ENCODE results near the gene FZD4.
"Not testable (repeated sequence)": the region's sequence is repeated elsewhere in the genome, so short reads cannot be mapped to it uniquely, and the experiment has no call there.

Gene FZD4

GRCh38 chr11:86938203-86938899, 16.8 kb downstream of the FZD4 start:
- no peak for DNase-seq (ENCODE audit: low read depth)

GRCh38 chr11:86937193-86937806, 17.9 kb downstream of the FZD4 start:
- not testable (repeated sequence) for DNase-seq (ENCODE audit: low read depth)

DNA sequence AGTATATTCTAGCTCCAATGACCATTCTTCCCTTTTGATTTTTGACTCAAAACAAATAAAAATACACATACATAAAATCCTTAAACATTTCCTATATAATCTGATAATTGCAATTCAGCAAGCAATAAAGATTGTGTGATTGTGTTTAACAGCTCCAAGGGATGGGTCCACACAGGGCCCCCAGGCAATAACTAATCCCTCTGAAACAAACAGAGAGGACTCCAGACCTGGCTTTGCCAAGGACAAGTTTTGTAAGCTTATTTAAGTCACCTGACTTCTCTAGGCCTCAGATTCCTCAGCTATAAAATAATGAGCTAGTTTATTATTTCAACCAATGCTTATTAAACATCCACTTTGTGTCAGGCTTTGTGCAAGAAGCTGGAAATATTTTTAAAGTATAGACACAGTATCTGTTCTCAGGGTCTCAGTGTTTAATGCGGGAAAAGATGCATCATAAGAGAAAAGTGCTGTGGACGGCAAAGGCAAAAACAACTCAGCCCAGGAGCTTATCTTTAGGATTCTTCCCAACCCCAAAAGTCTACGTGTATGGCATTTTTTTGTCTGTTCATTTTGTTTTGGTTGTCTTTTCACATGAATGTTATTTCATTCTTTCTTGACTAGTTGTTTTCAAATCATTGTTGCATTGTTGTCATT, 20.1 kb downstream of the FZD4 start:
- DNase-seq (ENCODE audit: low read depth) = no peak

DNA sequence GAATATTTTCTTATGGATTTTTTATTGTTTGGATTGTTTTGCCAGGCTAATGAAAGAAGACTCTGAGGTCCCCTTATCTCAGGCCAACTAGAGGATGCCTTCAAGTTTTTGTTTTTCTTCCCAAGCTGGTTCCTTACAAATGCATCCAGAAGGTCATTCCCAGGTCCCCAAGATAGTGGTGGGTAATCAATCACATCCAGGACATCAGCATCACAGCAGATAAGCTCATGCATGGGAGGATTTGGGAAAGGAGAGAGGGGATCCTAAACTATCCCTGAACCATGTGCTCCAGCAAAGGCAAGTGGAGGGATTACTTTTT, 20.7 kb downstream of the FZD4 start:
- no peak for DNase-seq (ENCODE audit: low read depth)

DNA sequence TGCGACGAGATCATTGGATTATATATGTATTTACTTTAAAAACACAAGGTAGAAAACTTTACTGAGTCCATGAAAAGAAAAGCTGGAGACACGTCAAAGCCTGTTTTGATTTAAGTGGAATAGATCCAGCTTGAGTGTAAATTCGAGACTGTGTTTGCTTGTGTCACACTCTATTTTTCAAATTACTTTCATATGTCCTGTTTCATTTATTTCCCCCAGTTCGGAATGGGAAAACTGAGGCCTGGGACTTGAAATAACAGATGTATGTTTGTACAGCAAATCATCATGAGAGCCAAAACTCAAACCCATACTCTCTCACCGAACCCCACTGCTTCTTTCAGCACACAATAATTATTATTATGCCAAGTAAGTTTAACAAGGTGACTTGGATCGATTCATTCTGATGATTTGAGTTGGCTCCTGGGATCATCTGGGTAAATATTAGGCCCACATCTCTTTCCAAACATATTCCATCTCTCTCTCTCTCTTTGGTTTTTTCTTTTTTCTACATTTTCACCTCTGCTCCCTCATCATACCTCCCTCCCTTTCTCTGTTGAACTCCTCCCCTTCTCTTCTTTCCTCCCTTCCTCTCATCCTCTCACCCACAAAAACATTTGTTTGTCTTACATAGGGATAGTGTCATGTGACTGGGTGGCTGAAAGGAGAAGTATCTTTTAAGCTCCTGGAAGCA, 21.2 kb downstream of the FZD4 start:
- DNase-seq (ENCODE audit: low read depth) = no peak

GRCh38 chr11:86932924-86933875, 22.0 kb downstream of the FZD4 start:
- DNase-seq (ENCODE audit: low read depth) = no peak

GRCh38 chr11:86932259-86932585, 23.0 kb downstream of the FZD4 start:
- DNase-seq (ENCODE audit: low read depth) = no peak

- DNase-seq (ENCODE audit: low read depth) = no peak
Observed at GRCh38 chr11:86931548-86932258, 23.5 kb downstream of the FZD4 start.

DNA sequence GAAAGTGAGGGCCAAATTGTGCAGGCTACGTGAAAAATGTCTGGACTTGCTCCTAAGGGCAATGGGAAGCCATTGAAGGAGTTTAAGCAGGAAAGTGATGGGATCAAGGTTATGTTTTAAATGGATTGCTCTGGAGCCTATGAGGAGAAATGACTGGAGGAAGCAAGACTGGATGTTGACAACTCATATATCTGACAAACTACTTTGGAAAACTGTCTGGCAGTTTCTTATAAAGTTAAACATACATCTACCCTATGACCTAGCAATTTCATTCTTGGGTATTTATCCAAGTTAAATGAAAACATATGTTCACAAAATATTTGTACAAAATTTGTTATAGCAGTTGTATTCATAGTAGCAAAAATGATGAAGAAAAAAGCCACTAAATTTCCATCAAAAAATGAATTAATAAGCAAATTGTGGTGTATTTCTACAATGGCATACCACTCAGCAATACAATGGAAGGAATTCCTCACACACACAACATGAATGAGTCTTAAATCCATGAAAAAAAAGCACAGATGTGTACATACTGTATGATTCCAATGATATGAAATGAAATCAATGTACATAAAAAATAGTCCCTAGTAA, 24.1 kb downstream of the FZD4 start:
- DNase-seq (ENCODE audit: low read depth) = no peak

DNA sequence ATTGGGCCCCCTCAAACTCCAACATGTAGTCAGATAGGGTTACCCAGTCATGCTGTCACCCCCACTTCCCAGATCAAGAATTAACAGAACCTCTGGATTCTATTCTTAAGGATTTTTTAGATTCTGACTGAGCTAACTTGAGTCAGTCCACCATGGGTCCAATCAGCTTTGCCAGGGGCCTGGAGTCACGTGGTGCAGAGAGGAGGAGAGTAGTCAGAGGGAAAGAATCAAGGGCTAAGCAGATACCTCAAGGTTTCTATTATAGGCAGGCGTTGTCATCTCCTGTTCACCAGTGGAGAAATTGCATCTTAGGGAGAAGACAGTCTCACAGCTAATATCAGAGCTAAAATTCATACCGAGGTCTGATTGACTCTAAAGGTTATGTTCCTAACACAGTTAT, 28.2 kb downstream of the FZD4 start:
- no peak for DNase-seq (ENCODE audit: low read depth)

- no peak for DNase-seq (ENCODE audit: low read depth)
Observed at GRCh38 chr11:86923999-86924766, 31.0 kb downstream of the FZD4 start.

DNA sequence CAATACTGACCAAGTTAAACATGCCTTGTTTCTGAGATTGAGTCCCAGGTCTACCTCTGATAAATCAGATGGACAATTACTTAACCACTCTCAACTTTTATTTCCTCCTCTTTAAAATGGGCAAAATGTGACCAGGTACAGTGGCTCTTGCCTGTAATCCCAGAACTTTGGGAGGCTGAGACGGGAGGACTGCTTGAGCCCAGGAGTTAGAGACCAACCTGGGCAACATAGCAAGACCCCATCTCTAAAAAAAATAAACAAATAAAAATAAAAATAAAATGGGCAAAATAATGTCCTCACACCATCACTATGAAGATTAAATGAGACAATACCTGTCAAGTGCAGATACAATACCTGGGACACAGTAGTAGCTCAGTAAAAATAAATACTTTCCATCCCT, 33.0 kb downstream of the FZD4 start:
- DNase-seq (ENCODE audit: low read depth) = no peak

GRCh38 chr11:86919557-86920210, 35.5 kb downstream of the FZD4 start:
- peak; percentile 70 for DNase-seq (ENCODE audit: low read depth)

DNA sequence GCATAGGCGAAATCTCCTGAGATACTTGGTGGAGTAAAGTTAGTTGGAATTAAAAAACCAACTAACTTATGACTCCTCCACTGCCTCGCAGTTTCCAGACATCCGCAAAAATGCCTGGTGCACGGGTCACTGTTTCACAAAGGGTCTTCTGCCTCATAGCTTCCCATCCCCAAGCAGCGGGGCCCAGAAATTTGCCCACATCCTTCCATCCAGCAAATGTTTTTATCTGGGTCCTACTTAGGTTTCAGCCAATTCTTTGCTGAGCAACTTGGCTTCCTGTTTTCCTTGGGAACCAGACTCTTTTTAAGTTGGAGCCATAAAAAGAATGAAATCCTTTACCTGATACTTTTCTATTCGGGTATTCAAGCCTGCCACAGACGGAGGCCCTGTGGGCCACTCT, 36.2 kb downstream of the FZD4 start:
- DNase-seq (ENCODE audit: low read depth) = no peak

- no peak for DNase-seq (ENCODE audit: low read depth)
Observed at GRCh38 chr11:86918496-86918895, 36.7 kb downstream of the FZD4 start.

DNA sequence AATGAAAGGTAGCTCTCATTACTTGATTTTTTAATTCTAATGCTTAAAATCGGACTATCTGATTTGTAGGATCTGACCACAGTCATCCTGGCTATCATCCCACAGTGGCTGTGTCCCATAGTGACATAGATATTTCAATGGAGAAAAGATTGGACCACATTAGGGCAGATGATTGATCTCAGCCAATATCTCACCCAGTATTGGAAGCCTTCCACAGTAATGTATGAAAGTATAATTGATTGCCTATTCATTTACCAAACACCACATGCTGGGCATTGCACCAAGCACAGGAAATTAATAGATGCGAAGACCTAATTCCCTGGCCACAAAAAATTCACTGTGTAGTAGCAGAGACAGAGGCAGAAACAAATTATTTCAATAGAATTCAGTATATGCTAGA, 37.6 kb downstream of the FZD4 start:
- DNase-seq (ENCODE audit: low read depth) = no peak

- peak; percentile 40 for DNase-seq (ENCODE audit: low read depth)
Observed at GRCh38 chr11:86916330-86916729, 38.9 kb downstream of the FZD4 start.

DNA sequence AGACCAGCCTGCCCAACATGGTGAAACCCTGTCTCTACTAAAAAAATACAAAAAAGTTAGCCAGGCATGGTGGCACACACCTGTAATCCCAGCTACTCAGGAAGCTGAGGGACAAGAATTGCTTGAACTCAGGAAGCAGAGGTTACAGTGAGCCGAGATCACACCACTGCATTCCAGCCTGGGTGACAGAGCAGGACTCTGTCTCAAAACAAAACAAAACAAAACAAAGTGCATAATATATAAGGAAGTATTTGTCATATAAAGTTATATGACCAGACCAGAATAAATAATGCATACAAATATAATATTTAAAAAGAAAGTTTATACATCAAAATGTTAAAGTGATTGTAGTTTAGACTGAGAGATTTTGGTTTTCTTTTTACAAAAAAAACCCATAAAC, 39.3 kb downstream of the FZD4 start:
- DNase-seq (ENCODE audit: low read depth) = not testable (repeated sequence)

- no peak for DNase-seq (ENCODE audit: low read depth)
Observed at GRCh38 chr11:86914865-86915519, 40.2 kb downstream of the FZD4 start.
